ENCODE measurements around the gene PHOSPHO2. TPM values are rescaled to one million over a fixed set of nuclear protein-coding genes. Genes with fewer than 3 reads are reported as not detected.
"Not testable (repeated sequence)": the region's sequence is repeated elsewhere in the genome, so short reads cannot be mapped to it uniquely, and the experiment has no call there.

PHOSPHO2 gene
- polyA plus RNA-seq, 2 donors = 1.1 to 1.2 TPM

- no peaks in the 10 kb centered on the region for H3K9me3 ChIP-seq (ENCODE audit: control insufficient read depth in 2 of 2, insufficient read depth in 1 of 2, low read depth in 1 of 2, low read length in 1 of 2)
- H3K4me3 ChIP-seq (ENCODE audit: low read depth in 1 of 2, low read length in 2 of 2) = no peak overlapping the region
- no peaks in the 10 kb centered on the region for H3K4me1 ChIP-seq (ENCODE audit: control insufficient read depth in 2 of 2, insufficient read depth in 2 of 2, low read length in 1 of 2)
- no peaks in the 10 kb centered on the region for H3K27me3 ChIP-seq (ENCODE audit: control insufficient read depth in 1 of 2, insufficient read depth in 2 of 2, low read length in 2 of 2)
- WGBS, 2 donors = 90% methylated on average over 6 of the region's 6 CpGs
- H3K27ac ChIP-seq (ENCODE audit: low read depth in 2 of 2, low read length in 1 of 2) = no peak overlapping the region
- H3K36me3 ChIP-seq (ENCODE audit: control insufficient read depth in 2 of 2, insufficient read depth in 2 of 2, low read length in 1 of 2) = no peaks in the 10 kb centered on the region
Observed at GRCh38 chr2:169676850-169677249, 17.4 kb upstream of the PHOSPHO2 start.

- H3K36me3 ChIP-seq (ENCODE audit: control insufficient read depth in 2 of 2, insufficient read depth in 2 of 2, low read length in 1 of 2) = no peaks in the 10 kb centered on the region
- WGBS, 2 donors = 50 to 56% methylated on average over 3 of the region's 3 CpGs
Observed at GRCh38 chr2:169683054-169683424, 11.2 kb upstream of the PHOSPHO2 start.

GRCh38 chr2:169683425-169684134 lies 10.7 kb upstream of the PHOSPHO2 start:
- Histone ChIP-seq H3K4me3 (ENCODE audit: low read depth in 1 of 2, low read length in 2 of 2) (no peak overlapping the region), H3K27me3 (ENCODE audit: control insufficient read depth in 1 of 2, insufficient read depth in 2 of 2, low read length in 2 of 2) (no peaks in the 10 kb centered on the region), H3K36me3 (ENCODE audit: control insufficient read depth in 2 of 2, insufficient read depth in 2 of 2, low read length in 1 of 2) (no peaks in the 10 kb centered on the region), H3K27ac (ENCODE audit: low read depth in 2 of 2, low read length in 1 of 2) (no peak overlapping the region), H3K4me1 (ENCODE audit: control insufficient read depth in 2 of 2, insufficient read depth in 2 of 2, low read length in 1 of 2) (no peaks in the 10 kb centered on the region), H3K9me3 (ENCODE audit: control insufficient read depth in 2 of 2, insufficient read depth in 1 of 2, low read depth in 1 of 2, low read length in 1 of 2) (no peaks in the 10 kb centered on the region)
- WGBS, 2 donors = 57 to 70% methylated on average over 3 of the region's 3 CpGs

More at GRCh38 chr2:169683054-169683424, 11.2 kb upstream of the PHOSPHO2 start:
- no peaks in the 10 kb centered on the region for H3K9me3 ChIP-seq (ENCODE audit: control insufficient read depth in 2 of 2, insufficient read depth in 1 of 2, low read depth in 1 of 2, low read length in 1 of 2)
- H3K4me3 ChIP-seq (ENCODE audit: low read depth in 1 of 2, low read length in 2 of 2) = no peak overlapping the region
- no peaks in the 10 kb centered on the region for H3K27me3 ChIP-seq (ENCODE audit: control insufficient read depth in 1 of 2, insufficient read depth in 2 of 2, low read length in 2 of 2)
- H3K27ac ChIP-seq (ENCODE audit: low read depth in 2 of 2, low read length in 1 of 2) = no peak overlapping the region
- H3K4me1 ChIP-seq (ENCODE audit: control insufficient read depth in 2 of 2, insufficient read depth in 2 of 2, low read length in 1 of 2) = no peaks in the 10 kb centered on the region

GRCh38 chr2:169684135-169684565 lies 10.1 kb upstream of the PHOSPHO2 start:
- Histone ChIP-seq H3K27me3 (ENCODE audit: control insufficient read depth in 1 of 2, insufficient read depth in 2 of 2, low read length in 2 of 2) (no peaks in the 10 kb centered on the region), H3K4me3 (ENCODE audit: low read depth in 1 of 2, low read length in 2 of 2) (no peak overlapping the region), H3K9me3 (ENCODE audit: control insufficient read depth in 2 of 2, insufficient read depth in 1 of 2, low read depth in 1 of 2, low read length in 1 of 2) (no peaks in the 10 kb centered on the region), H3K4me1 (ENCODE audit: control insufficient read depth in 2 of 2, insufficient read depth in 2 of 2, low read length in 1 of 2) (no peaks in the 10 kb centered on the region), H3K36me3 (ENCODE audit: control insufficient read depth in 2 of 2, insufficient read depth in 2 of 2, low read length in 1 of 2) (no peaks in the 10 kb centered on the region), H3K27ac (ENCODE audit: low read depth in 2 of 2, low read length in 1 of 2) (no peak overlapping the region)
- 67 to 75% methylated on average over 3 of the region's 3 CpGs for WGBS, 2 donors

GRCh38 chr2:169684712-169685111 lies 9.6 kb upstream of the PHOSPHO2 start:
- H3K4me3 ChIP-seq (ENCODE audit: low read depth in 1 of 2, low read length in 2 of 2); H3K4me1 ChIP-seq (ENCODE audit: control insufficient read depth in 2 of 2, insufficient read depth in 2 of 2, low read length in 1 of 2); H3K27me3 ChIP-seq (ENCODE audit: control insufficient read depth in 1 of 2, insufficient read depth in 2 of 2, low read length in 2 of 2); H3K27ac ChIP-seq (ENCODE audit: low read depth in 2 of 2, low read length in 1 of 2); H3K9me3 ChIP-seq (ENCODE audit: control insufficient read depth in 2 of 2, insufficient read depth in 1 of 2, low read depth in 1 of 2, low read length in 1 of 2); H3K36me3 ChIP-seq (ENCODE audit: control insufficient read depth in 2 of 2, insufficient read depth in 2 of 2, low read length in 1 of 2): not testable (repeated sequence)
- 91 to 95% methylated on average over 2 of the region's 2 CpGs for WGBS, 2 donors

- H3K27ac ChIP-seq (ENCODE audit: low read depth in 2 of 2, low read length in 1 of 2); H3K4me3 ChIP-seq (ENCODE audit: low read depth in 1 of 2, low read length in 2 of 2); H3K4me1 ChIP-seq (ENCODE audit: control insufficient read depth in 2 of 2, insufficient read depth in 2 of 2, low read length in 1 of 2); H3K9me3 ChIP-seq (ENCODE audit: control insufficient read depth in 2 of 2, insufficient read depth in 1 of 2, low read depth in 1 of 2, low read length in 1 of 2); H3K27me3 ChIP-seq (ENCODE audit: control insufficient read depth in 1 of 2, insufficient read depth in 2 of 2, low read length in 2 of 2); H3K36me3 ChIP-seq (ENCODE audit: control insufficient read depth in 2 of 2, insufficient read depth in 2 of 2, low read length in 1 of 2): not testable (repeated sequence)
- 81 to 90% methylated on average over 4 of the region's 4 CpGs for WGBS, 2 donors
Observed at GRCh38 chr2:169686825-169687224, 7.4 kb upstream of the PHOSPHO2 start.

GRCh38 chr2:169687943-169688342 lies 6.3 kb upstream of the PHOSPHO2 start:
- not testable (repeated sequence) for H3K4me3 ChIP-seq (ENCODE audit: low read depth in 1 of 2, low read length in 2 of 2); H3K36me3 ChIP-seq (ENCODE audit: control insufficient read depth in 2 of 2, insufficient read depth in 2 of 2, low read length in 1 of 2); H3K27ac ChIP-seq (ENCODE audit: low read depth in 2 of 2, low read length in 1 of 2); H3K9me3 ChIP-seq (ENCODE audit: control insufficient read depth in 2 of 2, insufficient read depth in 1 of 2, low read depth in 1 of 2, low read length in 1 of 2); H3K27me3 ChIP-seq (ENCODE audit: control insufficient read depth in 1 of 2, insufficient read depth in 2 of 2, low read length in 2 of 2); H3K4me1 ChIP-seq (ENCODE audit: control insufficient read depth in 2 of 2, insufficient read depth in 2 of 2, low read length in 1 of 2)

GRCh38 chr2:169690958-169691357 lies 3.3 kb upstream of the PHOSPHO2 start:
- H3K36me3 ChIP-seq (ENCODE audit: control insufficient read depth in 2 of 2, insufficient read depth in 2 of 2, low read length in 1 of 2) = no peaks in the 10 kb centered on the region
- no peaks in the 10 kb centered on the region for H3K4me1 ChIP-seq (ENCODE audit: control insufficient read depth in 2 of 2, insufficient read depth in 2 of 2, low read length in 1 of 2)
- H3K27me3 ChIP-seq (ENCODE audit: control insufficient read depth in 1 of 2, insufficient read depth in 2 of 2, low read length in 2 of 2) = no peaks in the 10 kb centered on the region
- H3K27ac ChIP-seq (ENCODE audit: low read depth in 2 of 2, low read length in 1 of 2) = no peak overlapping the region
- no peaks in the 10 kb centered on the region for H3K9me3 ChIP-seq (ENCODE audit: control insufficient read depth in 2 of 2, insufficient read depth in 1 of 2, low read depth in 1 of 2, low read length in 1 of 2)
- no peak overlapping the region for H3K4me3 ChIP-seq (ENCODE audit: low read depth in 1 of 2, low read length in 2 of 2)
- WGBS, 2 donors = 61 to 85% methylated on average over 1 of the region's 1 CpG

GRCh38 chr2:169692718-169693117 lies 1.6 kb upstream of the PHOSPHO2 start:
- 60 to 67% methylated on average over 3 of the region's 3 CpGs for WGBS, 2 donors
- H3K4me3 ChIP-seq (ENCODE audit: low read depth in 1 of 2, low read length in 2 of 2) = no peak overlapping the region
- no peaks in the 10 kb centered on the region for H3K36me3 ChIP-seq (ENCODE audit: control insufficient read depth in 2 of 2, insufficient read depth in 2 of 2, low read length in 1 of 2)
- H3K4me1 ChIP-seq (ENCODE audit: control insufficient read depth in 2 of 2, insufficient read depth in 2 of 2, low read length in 1 of 2) = no peaks in the 10 kb centered on the region
- H3K27ac ChIP-seq (ENCODE audit: low read depth in 2 of 2, low read length in 1 of 2) = no peak overlapping the region
- H3K27me3 ChIP-seq (ENCODE audit: control insufficient read depth in 1 of 2, insufficient read depth in 2 of 2, low read length in 2 of 2) = no peaks in the 10 kb centered on the region
- H3K9me3 ChIP-seq (ENCODE audit: control insufficient read depth in 2 of 2, insufficient read depth in 1 of 2, low read depth in 1 of 2, low read length in 1 of 2) = no peaks in the 10 kb centered on the region

- 15 to 20% methylated on average over 4 of the region's 4 CpGs for WGBS, 2 donors
- no peaks in the 10 kb centered on the region for H3K27me3 ChIP-seq (ENCODE audit: control insufficient read depth in 1 of 2, insufficient read depth in 2 of 2, low read length in 2 of 2)
- H3K27ac ChIP-seq (ENCODE audit: low read depth in 2 of 2, low read length in 1 of 2) = no peak overlapping the region
- H3K4me1 ChIP-seq (ENCODE audit: control insufficient read depth in 2 of 2, insufficient read depth in 2 of 2, low read length in 1 of 2) = no peaks in the 10 kb centered on the region
- H3K36me3 ChIP-seq (ENCODE audit: control insufficient read depth in 2 of 2, insufficient read depth in 2 of 2, low read length in 1 of 2) = no peaks in the 10 kb centered on the region
- no peaks in the 10 kb centered on the region for H3K9me3 ChIP-seq (ENCODE audit: control insufficient read depth in 2 of 2, insufficient read depth in 1 of 2, low read depth in 1 of 2, low read length in 1 of 2)
- no peak overlapping the region for H3K4me3 ChIP-seq (ENCODE audit: low read depth in 1 of 2, low read length in 2 of 2)
Observed at GRCh38 chr2:169693360-169693759, 909 bp upstream of the PHOSPHO2 start.

Measured in esophagus (tissue), 2 donors.